ENCODE measurements around the gene GNAS-AS1. TPM values are rescaled to one million over a fixed set of nuclear protein-coding genes. Genes with fewer than 3 reads are reported as not detected.

Gene GNAS-AS1
- total and polyA plus RNA-seq, 10 of the 15 experiments (the other 5 are each of a cell fraction or from before 2014, with no cell fraction given): 0.06 to 2.7 (median 1.2) TPM

DNA sequence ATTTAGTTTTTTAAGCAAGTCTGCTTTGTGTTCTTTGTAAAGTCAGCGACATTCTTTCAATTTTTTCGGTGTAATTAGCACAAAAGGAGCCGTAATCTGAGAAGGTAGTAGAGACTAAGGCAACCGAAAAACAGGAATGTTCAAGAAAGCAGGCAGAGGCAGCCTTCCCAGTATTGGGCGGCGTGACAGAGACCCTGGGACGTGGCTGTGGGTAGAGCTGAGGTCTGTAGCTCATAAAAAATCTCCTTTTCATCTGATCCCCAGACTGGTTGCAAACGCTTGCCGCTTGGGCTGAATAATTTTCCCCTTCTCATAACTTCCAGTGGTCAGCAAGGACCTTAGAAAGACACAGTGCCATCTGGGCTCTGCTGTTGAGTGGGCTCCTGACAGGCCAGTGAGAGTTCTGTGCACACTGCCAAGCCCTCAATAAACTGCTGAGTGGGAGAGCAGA lies 32.6 kb upstream of the GNAS-AS1 start:
- no peak overlapping the region for H3K9ac ChIP-seq (ENCODE audit: control insufficient read depth, insufficient read depth, low read length)
- no peak overlapping the region for H3K4me3 ChIP-seq
- 97% methylated on average over 9 of the region's 9 CpGs for WGBS (ENCODE audit: insufficient coverage, insufficient replicate concordance, low lambda C conversion rate, missing lambda C conversion rate)
- DNase-seq (ENCODE audit: low read depth, low spot score) (no peak), FAIRE-seq (no peak), ATAC-seq (no peak)
- no peaks in the 10 kb centered on the region for H4K20me1 ChIP-seq (ENCODE audit: control insufficient read depth, insufficient read depth)
- H3K36me3 ChIP-seq (ENCODE audit: control insufficient read depth in 2 of 2, insufficient read depth in 2 of 2, low read length in 1 of 2): no peaks in the 10 kb centered on the region
- ChIA-PET SMC1A (ENCODE audit: uncharacterized antibody, unreplicated experiment) (interaction anchor here (1.3 kb wide), 2 partner anchors 125 to 324 kb away, joined by 4 to 5 read pairs; no protein-coding TSS in a partner anchor), RAD21 (ENCODE audit: unreplicated experiment) (interaction anchor here (1.9 kb wide), 1 partner anchor 13 kb away, joined by 4 read pairs; no protein-coding TSS in a partner anchor), POLR2A (no interaction called here), CTCF (interaction anchor here (0.9 to 2.8 kb wide), 3 partner anchors 13 to 649 kb away, joined by 3 to 12 read pairs (median 3); no protein-coding TSS in a partner anchor)
- in situ Hi-C loops (cut with MboI) (no loop called here), intact Hi-C loops (cut with micrococcal nuclease; ENCODE audit: unreplicated experiment) (no loop called here)
- peaks cover 16% of the 10 kb centered on the region for H3K4me1 ChIP-seq (ENCODE audit: control insufficient read depth, insufficient read depth, low read length)
- no TSS peak for BruUV-seq (replicated peaks)
- H3K27ac ChIP-seq (ENCODE audit: control insufficient read depth, insufficient read depth): no peak overlapping the region
- peaks cover 3% of the 10 kb centered on the region for H3K79me2 ChIP-seq (ENCODE audit: control insufficient read depth, insufficient read depth, low read length)
- no peak overlapping the region for H3K4me2 ChIP-seq (ENCODE audit: control insufficient read depth, insufficient read depth)
- no peak overlapping the region for H2AFZ ChIP-seq (ENCODE audit: control insufficient read depth, low read depth, low read length)
- H3K9me3 ChIP-seq (replicated peaks; ENCODE audit: control insufficient read depth, insufficient read depth, low read length): no peaks in the 10 kb centered on the region
- H3K27me3 ChIP-seq (replicated peaks in 1 of 2; ENCODE audit: control insufficient read depth in 2 of 2, insufficient read depth in 2 of 2, low read length in 1 of 2): no peaks in the 10 kb centered on the region
- TF ChIP-seq ESRRA (IDR thresholded peaks at IDR 0.05; ENCODE audit: low read length) (no peak), BACH1 (IDR thresholded peaks at IDR 0.05; ENCODE audit: borderline replicate concordance) (no peak), SMAD5 (IDR thresholded peaks at IDR 0.05; ENCODE audit: low read depth) (no peak), ASH2L (IDR thresholded peaks at IDR 0.05; ENCODE audit: borderline replicate concordance, low read depth) (no peak), YY1 (IDR thresholded peaks at IDR 0.05; ENCODE audit: low read depth, low read length) (no peak), SIN3A (IDR thresholded peaks at IDR 0.05; ENCODE audit: low read depth, low read length) (no peak), FOXM1 (IDR thresholded peaks at IDR 0.05; ENCODE audit: low read depth, low read length) (no peak)
- TF ChIP-seq, protein P1, sequence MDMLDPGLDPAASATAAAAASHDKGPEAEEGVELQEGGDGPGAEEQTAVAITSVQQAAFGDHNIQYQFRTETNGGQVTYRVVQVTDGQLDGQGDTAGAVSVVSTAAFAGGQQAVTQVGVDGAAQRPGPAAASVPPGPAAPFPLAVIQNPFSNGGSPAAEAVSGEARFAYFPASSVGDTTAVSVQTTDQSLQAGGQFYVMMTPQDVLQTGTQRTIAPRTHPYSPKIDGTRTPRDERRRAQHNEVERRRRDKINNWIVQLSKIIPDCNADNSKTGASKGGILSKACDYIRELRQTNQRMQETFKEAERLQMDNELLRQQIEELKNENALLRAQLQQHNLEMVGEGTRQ (IDR thresholded peaks at IDR 0.05; ENCODE audit: borderline replicate concordance, low read depth, low read length): no peak
- TF ChIP-seq, protein P2, sequence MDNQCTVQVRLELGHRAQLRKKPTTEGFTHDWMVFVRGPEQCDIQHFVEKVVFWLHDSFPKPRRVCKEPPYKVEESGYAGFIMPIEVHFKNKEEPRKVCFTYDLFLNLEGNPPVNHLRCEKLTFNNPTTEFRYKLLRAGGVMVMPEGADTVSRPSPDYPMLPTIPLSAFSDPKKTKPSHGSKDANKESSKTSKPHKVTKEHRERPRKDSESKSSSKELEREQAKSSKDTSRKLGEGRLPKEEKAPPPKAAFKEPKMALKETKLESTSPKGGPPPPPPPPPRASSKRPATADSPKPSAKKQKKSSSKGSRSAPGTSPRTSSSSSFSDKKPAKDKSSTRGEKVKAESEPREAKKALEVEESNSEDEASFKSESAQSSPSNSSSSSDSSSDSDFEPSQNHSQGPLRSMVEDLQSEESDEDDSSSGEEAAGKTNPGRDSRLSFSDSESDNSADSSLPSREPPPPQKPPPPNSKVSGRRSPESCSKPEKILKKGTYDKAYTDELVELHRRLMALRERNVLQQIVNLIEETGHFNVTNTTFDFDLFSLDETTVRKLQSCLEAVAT (IDR thresholded peaks at IDR 0.05): no peak
- TF ChIP-seq, protein P3, sequence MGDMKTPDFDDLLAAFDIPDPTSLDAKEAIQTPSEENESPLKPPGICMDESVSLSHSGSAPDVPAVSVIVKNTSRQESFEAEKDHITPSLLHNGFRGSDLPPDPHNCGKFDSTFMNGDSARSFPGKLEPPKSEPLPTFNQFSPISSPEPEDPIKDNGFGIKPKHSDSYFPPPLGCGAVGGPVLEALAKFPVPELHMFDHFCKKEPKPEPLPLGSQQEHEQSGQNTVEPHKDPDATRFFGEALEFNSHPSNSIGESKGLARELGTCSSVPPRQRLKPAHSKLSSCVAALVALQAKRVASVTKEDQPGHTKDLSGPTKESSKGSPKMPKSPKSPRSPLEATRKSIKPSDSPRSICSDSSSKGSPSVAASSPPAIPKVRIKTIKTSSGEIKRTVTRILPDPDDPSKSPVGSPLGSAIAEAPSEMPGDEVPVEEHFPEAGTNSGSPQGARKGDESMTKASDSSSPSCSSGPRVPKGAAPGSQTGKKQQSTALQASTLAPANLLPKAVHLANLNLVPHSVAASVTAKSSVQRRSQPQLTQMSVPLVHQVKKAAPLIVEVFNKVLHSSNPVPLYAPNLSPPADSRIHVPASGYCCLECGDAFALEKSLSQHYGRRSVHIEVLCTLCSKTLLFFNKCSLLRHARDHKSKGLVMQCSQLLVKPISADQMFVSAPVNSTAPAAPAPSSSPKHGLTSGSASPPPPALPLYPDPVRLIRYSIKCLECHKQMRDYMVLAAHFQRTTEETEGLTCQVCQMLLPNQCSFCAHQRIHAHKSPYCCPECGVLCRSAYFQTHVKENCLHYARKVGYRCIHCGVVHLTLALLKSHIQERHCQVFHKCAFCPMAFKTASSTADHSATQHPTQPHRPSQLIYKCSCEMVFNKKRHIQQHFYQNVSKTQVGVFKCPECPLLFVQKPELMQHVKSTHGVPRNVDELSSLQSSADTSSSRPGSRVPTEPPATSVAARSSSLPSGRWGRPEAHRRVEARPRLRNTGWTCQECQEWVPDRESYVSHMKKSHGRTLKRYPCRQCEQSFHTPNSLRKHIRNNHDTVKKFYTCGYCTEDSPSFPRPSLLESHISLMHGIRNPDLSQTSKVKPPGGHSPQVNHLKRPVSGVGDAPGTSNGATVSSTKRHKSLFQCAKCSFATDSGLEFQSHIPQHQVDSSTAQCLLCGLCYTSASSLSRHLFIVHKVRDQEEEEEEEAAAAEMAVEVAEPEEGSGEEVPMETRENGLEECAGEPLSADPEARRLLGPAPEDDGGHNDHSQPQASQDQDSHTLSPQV (IDR thresholded peaks at IDR 0.05): no peak
- TF ChIP-seq, protein P4, sequence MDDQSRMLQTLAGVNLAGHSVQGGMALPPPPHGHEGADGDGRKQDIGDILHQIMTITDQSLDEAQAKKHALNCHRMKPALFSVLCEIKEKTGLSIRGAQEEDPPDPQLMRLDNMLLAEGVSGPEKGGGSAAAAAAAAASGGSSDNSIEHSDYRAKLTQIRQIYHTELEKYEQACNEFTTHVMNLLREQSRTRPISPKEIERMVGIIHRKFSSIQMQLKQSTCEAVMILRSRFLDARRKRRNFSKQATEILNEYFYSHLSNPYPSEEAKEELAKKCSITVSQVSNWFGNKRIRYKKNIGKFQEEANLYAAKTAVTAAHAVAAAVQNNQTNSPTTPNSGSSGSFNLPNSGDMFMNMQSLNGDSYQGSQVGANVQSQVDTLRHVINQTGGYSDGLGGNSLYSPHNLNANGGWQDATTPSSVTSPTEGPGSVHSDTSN (IDR thresholded peaks at IDR 0.05; ENCODE audit: insufficient replicate concordance, low read depth, low read length): no peak
- TF ChIP-seq, protein P5, sequence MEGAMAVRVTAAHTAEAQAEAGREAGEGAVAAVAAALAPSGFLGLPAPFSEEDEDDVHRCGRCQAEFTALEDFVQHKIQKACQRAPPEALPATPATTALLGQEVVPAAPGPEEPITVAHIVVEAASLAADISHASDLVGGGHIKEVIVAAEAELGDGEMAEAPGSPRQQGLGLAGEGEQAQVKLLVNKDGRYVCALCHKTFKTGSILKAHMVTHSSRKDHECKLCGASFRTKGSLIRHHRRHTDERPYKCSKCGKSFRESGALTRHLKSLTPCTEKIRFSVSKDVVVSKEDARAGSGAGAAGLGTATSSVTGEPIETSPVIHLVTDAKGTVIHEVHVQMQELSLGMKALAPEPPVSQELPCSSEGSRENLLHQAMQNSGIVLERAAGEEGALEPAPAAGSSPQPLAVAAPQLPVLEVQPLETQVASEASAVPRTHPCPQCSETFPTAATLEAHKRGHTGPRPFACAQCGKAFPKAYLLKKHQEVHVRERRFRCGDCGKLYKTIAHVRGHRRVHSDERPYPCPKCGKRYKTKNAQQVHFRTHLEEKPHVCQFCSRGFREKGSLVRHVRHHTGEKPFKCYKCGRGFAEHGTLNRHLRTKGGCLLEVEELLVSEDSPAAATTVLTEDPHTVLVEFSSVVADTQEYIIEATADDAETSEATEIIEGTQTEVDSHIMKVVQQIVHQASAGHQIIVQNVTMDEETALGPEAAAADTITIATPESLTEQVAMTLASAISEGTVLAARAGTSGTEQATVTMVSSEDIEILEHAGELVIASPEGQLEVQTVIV (IDR thresholded peaks at IDR 0.05; ENCODE audit: borderline replicate concordance, partially characterized antibody): no peak
